HL-60 (cell line): ENCODE measurements around the gene CARM1.
A peak's percentile ranks its signal among the peaks of the same experiment; 100 is the strongest.
"Not testable (repeated sequence)": the region's sequence is repeated elsewhere in the genome, so short reads cannot be mapped to it uniquely, and the experiment has no call there.

Experiments used
- DNase-seq, 2 experiments: peaks; one replicate each; pipeline ENCODE4 v3.0.0-alpha.2; 2010 to 2020; ENCODE audit warnings: low read depth in 1 of 2, low spot score in 1 of 2
- H3K27ac ChIP-seq: fragments of 250-450 bp; sonication (Bioruptor Pico); replicated peaks from 2 replicates; pipeline ENCODE4 v1.5.1; 2020; ENCODE audit warnings: mild to moderate bottlenecking, moderate library complexity
- H3K27me3 ChIP-seq: fragments of 250-450 bp; sonication (Bioruptor Pico); 2 replicates; pipeline ENCODE4 v1.5.1; 2021; ENCODE audit warnings: mild to moderate bottlenecking, moderate library complexity; ENCODE audit not compliant: insufficient read depth, poor library complexity, severe bottlenecking
- H3K4me3 ChIP-seq: replicated peaks from 2 replicates; pipeline ENCODE4 v1.5.1; 2011; ENCODE audit warnings: mild to moderate bottlenecking, control low read depth, low read length; ENCODE audit not compliant: insufficient read depth
- GABPA ChIP-seq: IDR thresholded peaks from 2 replicates; pipeline ENCODE4 v1.6.1; 2012; ENCODE audit warnings: low read depth
- POLR2AphosphoS5 ChIP-seq: IDR thresholded peaks from 2 replicates; pipeline ENCODE4 v1.6.1; 2012; ENCODE audit warnings: low read depth
- SPI1 ChIP-seq: IDR thresholded peaks from 2 replicates; pipeline ENCODE4 v1.6.1; 2012; ENCODE audit warnings: low read depth, mild to moderate bottlenecking, borderline replicate concordance
- TF ChIP-seq, protein P1 (sequence below): IDR thresholded peaks from 2 replicates; pipeline ENCODE4 v1.6.1; 2012; ENCODE audit warnings: low read depth; ENCODE audit not compliant: insufficient replicate concordance
- TF ChIP-seq, protein P2 (sequence below): IDR thresholded peaks from one replicate; pipeline ENCODE4 v1.5.1; 2011; ENCODE audit warnings: low read length, control low read depth, inconsistent platforms; ENCODE audit not compliant: insufficient read depth

CARM1 gene

DNA sequence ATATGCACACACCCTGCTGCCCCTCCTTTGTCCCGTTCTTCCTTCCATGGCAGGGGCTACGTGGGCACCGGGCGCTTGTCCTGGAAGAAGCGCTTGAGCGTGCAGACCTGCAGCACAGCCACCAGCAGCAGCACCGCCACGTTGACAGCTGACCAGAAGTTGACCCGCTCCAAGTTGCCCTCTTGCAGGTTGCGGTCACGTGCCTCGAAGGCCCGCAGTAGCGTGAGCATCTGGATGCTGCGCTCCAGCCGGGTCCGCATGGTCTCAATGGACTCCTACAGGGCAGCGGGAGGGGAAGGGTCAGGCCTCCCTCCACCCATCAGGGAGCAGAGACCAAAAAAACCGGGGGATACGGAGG, 38.4 kb upstream of the CARM1 start:
- H3K4me3 ChIP-seq = no peak overlapping the region
- no peak for TF ChIP-seq POLR2AphosphoS5
- TF ChIP-seq SPI1 = no peak
- TF ChIP-seq, protein P1, sequence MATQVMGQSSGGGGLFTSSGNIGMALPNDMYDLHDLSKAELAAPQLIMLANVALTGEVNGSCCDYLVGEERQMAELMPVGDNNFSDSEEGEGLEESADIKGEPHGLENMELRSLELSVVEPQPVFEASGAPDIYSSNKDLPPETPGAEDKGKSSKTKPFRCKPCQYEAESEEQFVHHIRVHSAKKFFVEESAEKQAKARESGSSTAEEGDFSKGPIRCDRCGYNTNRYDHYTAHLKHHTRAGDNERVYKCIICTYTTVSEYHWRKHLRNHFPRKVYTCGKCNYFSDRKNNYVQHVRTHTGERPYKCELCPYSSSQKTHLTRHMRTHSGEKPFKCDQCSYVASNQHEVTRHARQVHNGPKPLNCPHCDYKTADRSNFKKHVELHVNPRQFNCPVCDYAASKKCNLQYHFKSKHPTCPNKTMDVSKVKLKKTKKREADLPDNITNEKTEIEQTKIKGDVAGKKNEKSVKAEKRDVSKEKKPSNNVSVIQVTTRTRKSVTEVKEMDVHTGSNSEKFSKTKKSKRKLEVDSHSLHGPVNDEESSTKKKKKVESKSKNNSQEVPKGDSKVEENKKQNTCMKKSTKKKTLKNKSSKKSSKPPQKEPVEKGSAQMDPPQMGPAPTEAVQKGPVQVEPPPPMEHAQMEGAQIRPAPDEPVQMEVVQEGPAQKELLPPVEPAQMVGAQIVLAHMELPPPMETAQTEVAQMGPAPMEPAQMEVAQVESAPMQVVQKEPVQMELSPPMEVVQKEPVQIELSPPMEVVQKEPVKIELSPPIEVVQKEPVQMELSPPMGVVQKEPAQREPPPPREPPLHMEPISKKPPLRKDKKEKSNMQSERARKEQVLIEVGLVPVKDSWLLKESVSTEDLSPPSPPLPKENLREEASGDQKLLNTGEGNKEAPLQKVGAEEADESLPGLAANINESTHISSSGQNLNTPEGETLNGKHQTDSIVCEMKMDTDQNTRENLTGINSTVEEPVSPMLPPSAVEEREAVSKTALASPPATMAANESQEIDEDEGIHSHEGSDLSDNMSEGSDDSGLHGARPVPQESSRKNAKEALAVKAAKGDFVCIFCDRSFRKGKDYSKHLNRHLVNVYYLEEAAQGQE = no peak
- TF ChIP-seq GABPA = no peak
- TF ChIP-seq, protein P2, sequence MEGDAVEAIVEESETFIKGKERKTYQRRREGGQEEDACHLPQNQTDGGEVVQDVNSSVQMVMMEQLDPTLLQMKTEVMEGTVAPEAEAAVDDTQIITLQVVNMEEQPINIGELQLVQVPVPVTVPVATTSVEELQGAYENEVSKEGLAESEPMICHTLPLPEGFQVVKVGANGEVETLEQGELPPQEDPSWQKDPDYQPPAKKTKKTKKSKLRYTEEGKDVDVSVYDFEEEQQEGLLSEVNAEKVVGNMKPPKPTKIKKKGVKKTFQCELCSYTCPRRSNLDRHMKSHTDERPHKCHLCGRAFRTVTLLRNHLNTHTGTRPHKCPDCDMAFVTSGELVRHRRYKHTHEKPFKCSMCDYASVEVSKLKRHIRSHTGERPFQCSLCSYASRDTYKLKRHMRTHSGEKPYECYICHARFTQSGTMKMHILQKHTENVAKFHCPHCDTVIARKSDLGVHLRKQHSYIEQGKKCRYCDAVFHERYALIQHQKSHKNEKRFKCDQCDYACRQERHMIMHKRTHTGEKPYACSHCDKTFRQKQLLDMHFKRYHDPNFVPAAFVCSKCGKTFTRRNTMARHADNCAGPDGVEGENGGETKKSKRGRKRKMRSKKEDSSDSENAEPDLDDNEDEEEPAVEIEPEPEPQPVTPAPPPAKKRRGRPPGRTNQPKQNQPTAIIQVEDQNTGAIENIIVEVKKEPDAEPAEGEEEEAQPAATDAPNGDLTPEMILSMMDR = no peak
- H3K27ac ChIP-seq = no peak overlapping the region

DNA sequence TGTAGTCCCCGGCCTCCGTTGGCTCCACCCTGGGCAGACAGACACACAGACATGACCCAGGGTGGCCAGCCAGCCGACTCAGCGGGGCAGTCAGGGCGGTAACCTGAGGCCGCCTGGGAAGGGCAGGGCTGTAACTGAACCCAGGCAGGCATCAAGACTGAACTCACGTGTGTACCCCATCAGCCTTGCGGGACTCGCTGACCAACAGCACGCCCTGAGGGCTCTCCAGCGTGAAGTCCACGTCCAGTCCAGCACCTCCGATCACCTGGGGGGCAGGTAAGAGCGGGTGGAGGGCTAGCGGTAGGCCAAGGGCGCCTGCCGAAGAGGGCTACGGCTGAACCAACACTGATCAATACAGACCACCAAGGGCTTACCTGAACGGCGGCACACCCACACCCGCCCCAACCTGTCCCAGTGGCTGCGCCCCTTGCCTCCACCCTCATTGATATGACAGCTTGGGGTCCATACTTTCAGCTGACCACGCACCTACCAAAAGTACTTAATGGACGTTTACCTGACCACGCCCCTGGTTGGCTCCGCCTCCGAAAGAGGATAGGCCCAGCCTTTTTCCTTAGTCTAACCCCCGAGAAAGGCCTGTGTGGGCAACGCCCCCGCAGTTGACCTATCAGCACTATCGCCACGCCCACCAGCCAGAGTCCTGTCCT, 36.1 kb upstream of the CARM1 start:
- Histone ChIP-seq H3K27me3 (no peaks in the 10 kb centered on the region), H3K4me3 (peak overlapping the region; percentile 32), H3K27ac (no peak overlapping the region; the same call in 1 of the 2 replicates)
- no peak for TF ChIP-seq SPI1
- DNase-seq = no peak

More for the DNA sequence above, 38.4 kb upstream of the CARM1 start:
- DNase-seq = no peak
- H3K27me3 ChIP-seq = no peaks in the 10 kb centered on the region

DNA sequence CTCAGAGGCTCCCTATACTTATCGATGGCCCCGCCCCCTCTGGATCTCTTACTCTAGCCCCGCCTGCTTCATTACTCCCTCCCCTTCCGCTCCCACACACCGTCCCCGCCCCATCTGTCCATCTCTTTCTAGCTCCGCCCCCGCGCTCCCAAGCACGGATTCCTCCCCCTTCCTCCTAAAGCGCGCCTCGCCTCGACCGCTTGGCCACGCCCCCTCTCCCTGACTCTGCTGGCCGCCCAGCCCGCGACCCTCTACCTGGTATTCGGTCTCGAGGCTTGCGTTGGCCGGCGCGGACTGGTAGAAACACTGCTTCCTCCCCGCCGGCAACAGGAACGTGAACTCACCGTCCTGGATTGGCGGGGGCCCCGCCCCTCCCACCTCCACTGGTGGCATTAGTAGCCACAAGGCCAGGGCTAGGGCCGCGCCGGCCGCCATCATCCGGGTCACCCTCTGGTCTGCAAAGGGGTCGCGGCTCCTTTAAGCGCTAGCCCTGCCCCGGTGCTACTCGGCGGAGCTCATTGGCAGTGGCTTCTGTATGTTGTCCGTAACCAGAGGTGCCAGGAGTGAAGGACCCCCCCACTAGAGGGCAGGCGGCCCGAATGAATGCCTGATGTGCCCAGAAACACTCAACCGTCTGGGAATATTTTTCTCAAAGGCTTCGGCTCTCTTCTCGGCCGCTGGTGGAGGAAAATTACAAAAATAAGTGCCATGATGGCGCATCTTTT, 35.4 kb upstream of the CARM1 start, which contains the start of gene TMED1:
Gene TMED1 (minus strand): TSS at position 459 of the 725 bp plus-strand sequence. CDS start 21 bp downstream, at position 438.
- no peaks in the 10 kb centered on the region for H3K27me3 ChIP-seq
- peak within 1 kb of the TSS; percentile 67 for H3K4me3 ChIP-seq
- TF ChIP-seq, protein P1 = no peak
- TF ChIP-seq, protein P2 = no peak
- TF ChIP-seq POLR2AphosphoS5 (peak; percentile 82), SPI1 (peak; percentile 19; the same call in 1 of the 2 replicates), GABPA (no peak)
- peak; percentile 98 to 99 for DNase-seq
- H3K27ac ChIP-seq = peak within 1 kb of the TSS; percentile 100

DNA sequence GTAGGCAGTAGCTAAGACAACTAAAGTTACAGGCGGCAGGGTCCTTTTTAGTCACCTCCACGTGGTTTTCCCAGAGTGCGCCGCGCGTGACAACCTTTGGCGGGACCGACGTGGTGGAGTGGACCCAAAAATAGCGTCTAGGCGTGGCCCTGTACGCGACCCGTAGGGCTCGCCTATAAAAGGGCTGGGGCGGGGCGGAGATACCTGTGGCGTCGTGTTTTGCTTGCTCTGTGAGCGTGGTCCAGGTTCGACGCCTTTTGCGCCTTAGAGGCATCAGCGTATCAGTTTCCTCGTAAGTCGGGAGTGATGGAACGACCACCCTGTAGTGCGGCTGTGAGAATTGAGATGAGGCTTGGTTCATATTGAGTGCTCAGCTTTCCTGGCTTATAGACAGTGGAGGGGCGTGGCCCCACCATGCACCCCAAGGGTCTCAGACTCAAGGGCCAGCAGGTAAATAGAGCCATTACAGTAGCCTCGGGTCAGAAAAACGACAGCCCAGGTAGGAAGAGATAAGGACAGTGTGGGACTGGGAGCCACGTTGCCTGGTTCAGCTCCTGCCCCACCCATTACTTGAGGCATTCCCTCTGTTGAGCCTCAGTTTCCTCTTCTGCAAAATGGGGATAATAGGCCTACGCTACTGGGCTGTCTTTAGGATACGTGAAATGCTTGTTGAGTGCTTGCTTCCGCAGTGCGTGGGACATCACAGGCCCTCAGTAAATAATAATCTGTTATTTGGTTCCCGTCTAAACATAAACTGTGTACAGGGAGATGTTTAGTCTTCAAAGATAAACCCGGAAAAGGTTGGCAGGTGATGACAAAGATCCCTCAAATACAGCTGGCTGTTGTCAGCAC, 34.6 kb upstream of the CARM1 start:
- peak overlapping the region; percentile 100 for H3K27ac ChIP-seq
- H3K4me3 ChIP-seq = no peak overlapping the region
- no peaks in the 10 kb centered on the region for H3K27me3 ChIP-seq
- TF ChIP-seq, protein P1 = no peak
- no peak for TF ChIP-seq GABPA
- no peak; the same call in none of the 2 replicates for TF ChIP-seq POLR2AphosphoS5
- no peak for TF ChIP-seq SPI1
- peak; percentile 88 to 91 for DNase-seq

DNA sequence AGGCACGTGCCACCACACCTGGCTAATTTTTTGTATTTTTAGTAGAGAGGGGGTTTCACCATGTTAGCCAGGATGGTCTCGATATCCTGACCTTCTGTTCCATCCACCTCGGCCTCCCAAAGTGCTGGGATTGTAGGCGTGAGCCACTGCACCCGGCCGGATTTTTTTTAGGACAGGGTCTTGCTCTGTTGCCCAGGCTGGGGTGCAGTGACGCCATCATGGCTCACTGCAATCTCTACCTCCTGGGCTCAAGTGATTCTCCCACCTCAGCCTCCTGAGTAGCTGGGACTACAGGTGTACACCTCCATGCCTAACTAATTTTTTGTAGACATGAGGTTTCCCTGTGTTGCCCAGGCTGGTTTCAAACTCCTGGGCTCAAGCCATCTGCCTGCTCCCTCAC, 33.7 kb upstream of the CARM1 start:
- H3K4me3 ChIP-seq, DNase-seq, H3K27me3 ChIP-seq, H3K27ac ChIP-seq: not testable (repeated sequence)
